Activated CD8-positive, alpha-beta memory T cell treated with anti-CD3 and anti-CD28 coated beads, Interleukin-2, amount 10 ng/mL, durations not matched to agents 7 days and 5 days (primary cell): ENCODE measurements around the gene TRIM39. TPM values are rescaled to one million over a fixed set of nuclear protein-coding genes. Genes with fewer than 3 reads are reported as not detected.

ENCODE experiments used
- ATAC-seq: fragments of 150-1000 bp; cut with Tn5 transposase; one replicate; pipeline ENCODE4 v1.10.0; 2021; ENCODE audit warnings: moderate library complexity
- CTCF ChIA-PET: fragments of 350-600 bp; sonication (Branson Sonifier 250); formaldehyde crosslinking; loops from one replicate; lab custom pipeline; 2021; ENCODE audit warnings: antibody characterized with exemption; lab: Charles Lee
- DNase-seq: peaks from one replicate; pipeline ENCODE4 v3.0.0-alpha.2; 2020
- H3K27ac Mint-ChIP-seq: one replicate; pipeline ENCODE4 v1.8.0; 2021; ENCODE audit warnings: mild to moderate bottlenecking, mixed read lengths
- H3K27me3 Mint-ChIP-seq: one replicate; pipeline ENCODE4 v1.8.0; 2021; ENCODE audit warnings: mixed read lengths
- H3K36me3 Mint-ChIP-seq: one replicate; pipeline ENCODE4 v1.8.0; 2021; ENCODE audit warnings: mild to moderate bottlenecking, mixed read lengths
- H3K4me1 Mint-ChIP-seq: one replicate; pipeline ENCODE4 v1.8.0; 2021; ENCODE audit warnings: mixed read lengths
- H3K4me3 Mint-ChIP-seq: one replicate; pipeline ENCODE4 v1.8.0; 2021; ENCODE audit warnings: mild to moderate bottlenecking, moderate library complexity, mixed read lengths
- H3K9me3 Mint-ChIP-seq: one replicate; pipeline ENCODE4 v1.8.0; 2022; ENCODE audit warnings: low read depth, mixed read lengths
- total RNA-seq, 2 experiments: library from RNA; stranded (reverse); gene quantifications; one replicate each; pipeline ENCODE4 v1.2.3, GENCODE V29; 2021

Gene TRIM39
- total RNA-seq, 2 experiments from 2014 or later = 13.6 to 16.4 TPM

DNA sequence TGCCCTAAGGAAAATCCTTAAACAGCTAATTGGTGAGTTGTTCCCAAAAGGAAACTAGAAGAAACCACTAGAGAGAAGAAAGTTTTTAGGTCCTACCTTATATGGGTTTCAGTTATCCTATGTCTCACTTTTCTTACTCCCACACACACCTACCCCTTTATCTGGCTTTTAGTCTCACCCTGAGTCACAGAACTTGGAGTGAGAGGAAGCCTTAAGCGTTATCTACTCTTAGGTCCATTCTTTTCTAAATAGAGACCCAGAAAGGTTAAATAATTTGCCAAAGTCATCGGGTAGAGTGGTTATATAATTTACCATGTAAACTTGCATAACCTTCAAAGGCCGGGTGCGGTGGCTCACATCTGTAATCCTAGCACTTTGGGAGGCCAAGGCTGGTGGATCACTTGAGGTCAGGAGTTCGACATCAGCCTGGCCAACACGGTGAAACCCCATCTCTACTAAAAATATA, 13.9 kb downstream of the TRIM39 start:
- Mint-ChIP-seq H3K4me1 (peaks cover 4% of the 10 kb centered on the region), H3K36me3 (peaks cover 22% of the 10 kb centered on the region), H3K9me3 (no peaks in the 10 kb centered on the region), H3K27ac (no peak overlapping the region), H3K4me3 (no peak overlapping the region), H3K27me3 (no peaks in the 10 kb centered on the region)
- DNase-seq (no peak), ATAC-seq (no peak)
- CTCF ChIA-PET = no interaction called here

DNA sequence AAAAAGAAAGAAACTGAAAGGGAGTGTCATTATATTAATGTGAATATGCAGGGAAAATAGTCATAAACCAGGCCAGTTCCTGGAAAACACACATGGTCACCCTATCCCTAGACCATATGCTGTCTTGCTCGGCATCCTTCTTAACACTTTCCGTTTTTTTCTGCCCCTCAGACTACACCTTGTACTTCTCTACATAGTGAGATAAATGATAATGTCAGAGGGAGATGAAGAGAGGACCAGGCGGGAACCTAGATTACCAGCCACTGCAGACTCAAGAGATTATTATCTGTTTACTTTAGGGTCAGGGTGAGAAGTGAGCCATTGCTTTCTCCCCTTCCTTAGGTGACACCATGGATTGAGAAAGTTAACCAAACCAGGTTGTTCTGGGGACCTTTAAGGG, 14.5 kb downstream of the TRIM39 start:
- Mint-ChIP-seq H3K4me1 (peaks cover 10% of the 10 kb centered on the region), H3K27me3 (no peaks in the 10 kb centered on the region), H3K27ac (no peak overlapping the region), H3K4me3 (no peak overlapping the region), H3K36me3 (peaks cover 23% of the 10 kb centered on the region), H3K9me3 (no peaks in the 10 kb centered on the region)
- ATAC-seq (no peak), DNase-seq (no peak)
- CTCF ChIA-PET = no interaction called here

DNA sequence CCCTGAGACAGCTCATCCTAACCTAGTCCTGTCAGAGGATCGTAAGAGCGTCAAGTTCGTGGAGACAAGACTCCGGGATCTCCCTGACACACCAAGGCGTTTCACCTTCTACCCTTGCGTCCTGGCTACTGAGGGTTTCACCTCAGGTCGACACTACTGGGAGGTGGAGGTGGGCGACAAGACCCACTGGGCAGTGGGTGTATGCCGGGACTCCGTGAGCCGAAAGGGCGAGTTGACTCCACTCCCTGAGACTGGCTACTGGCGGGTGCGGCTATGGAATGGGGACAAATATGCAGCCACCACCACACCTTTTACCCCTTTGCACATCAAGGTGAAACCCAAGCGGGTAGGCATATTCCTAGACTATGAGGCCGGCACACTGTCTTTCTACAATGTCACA, 15.0 kb downstream of the TRIM39 start:
- CTCF ChIA-PET = interaction anchor here (0.5 kb wide), 1 partner anchor 231 kb away, joined by 3 read pairs; no protein-coding TSS in a partner anchor
- Mint-ChIP-seq H3K4me3 (no peak overlapping the region), H3K27ac (no peak overlapping the region), H3K27me3 (no peaks in the 10 kb centered on the region), H3K9me3 (no peaks in the 10 kb centered on the region), H3K36me3 (peaks cover 21% of the 10 kb centered on the region), H3K4me1 (peaks cover 12% of the 10 kb centered on the region)
- DNase-seq = no peak
- ATAC-seq = no peak

DNA sequence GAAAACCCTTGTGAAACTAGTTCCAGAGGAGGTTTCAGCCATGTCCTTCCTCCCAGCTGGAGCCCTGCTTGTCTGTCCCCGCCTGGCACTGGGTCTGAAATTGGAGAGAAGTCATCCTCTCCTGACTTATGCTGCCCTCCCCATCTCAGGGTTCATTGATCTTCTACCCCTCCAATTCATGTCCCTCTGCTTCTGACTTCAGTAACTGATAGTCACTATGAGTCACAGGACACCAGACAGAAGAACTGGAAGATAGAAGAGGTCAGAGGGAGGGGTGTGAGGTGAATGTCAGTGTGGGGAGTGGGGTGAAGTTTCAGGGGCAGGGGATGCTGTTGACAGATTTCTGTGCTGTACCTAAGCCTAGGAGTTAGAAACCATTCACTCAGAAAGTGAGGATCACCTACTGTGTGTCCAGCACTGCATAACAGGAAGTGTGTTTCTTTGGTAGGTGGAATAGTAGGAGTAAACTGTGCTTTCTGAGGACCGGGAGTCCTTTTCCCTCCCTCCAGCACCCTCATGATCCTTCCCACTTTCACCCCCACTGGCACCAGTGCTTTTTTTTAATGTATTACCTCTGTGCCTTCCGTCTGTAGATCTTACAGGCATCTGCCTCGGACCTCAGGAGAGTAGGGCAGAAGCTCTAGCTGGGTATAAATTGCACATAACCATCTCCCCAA, 17.6 kb downstream of the TRIM39 start:
- no peak for ATAC-seq
- DNase-seq = no peak
- peak overlapping the region; percentile 79 for H3K27ac Mint-ChIP-seq
- peak overlapping the region; percentile 80 for H3K4me3 Mint-ChIP-seq
- H3K27me3 Mint-ChIP-seq = peaks cover 6% of the 10 kb centered on the region
- H3K36me3 Mint-ChIP-seq = peaks cover 23% of the 10 kb centered on the region
- H3K4me1 Mint-ChIP-seq = peaks cover 16% of the 10 kb centered on the region
- no peaks in the 10 kb centered on the region for H3K9me3 Mint-ChIP-seq
- CTCF ChIA-PET = interaction anchor here (1.3 to 1.7 kb wide), 2 partner anchors 18 to 213 kb away, joined by 3 to 8 read pairs; no protein-coding TSS in a partner anchor

DNA sequence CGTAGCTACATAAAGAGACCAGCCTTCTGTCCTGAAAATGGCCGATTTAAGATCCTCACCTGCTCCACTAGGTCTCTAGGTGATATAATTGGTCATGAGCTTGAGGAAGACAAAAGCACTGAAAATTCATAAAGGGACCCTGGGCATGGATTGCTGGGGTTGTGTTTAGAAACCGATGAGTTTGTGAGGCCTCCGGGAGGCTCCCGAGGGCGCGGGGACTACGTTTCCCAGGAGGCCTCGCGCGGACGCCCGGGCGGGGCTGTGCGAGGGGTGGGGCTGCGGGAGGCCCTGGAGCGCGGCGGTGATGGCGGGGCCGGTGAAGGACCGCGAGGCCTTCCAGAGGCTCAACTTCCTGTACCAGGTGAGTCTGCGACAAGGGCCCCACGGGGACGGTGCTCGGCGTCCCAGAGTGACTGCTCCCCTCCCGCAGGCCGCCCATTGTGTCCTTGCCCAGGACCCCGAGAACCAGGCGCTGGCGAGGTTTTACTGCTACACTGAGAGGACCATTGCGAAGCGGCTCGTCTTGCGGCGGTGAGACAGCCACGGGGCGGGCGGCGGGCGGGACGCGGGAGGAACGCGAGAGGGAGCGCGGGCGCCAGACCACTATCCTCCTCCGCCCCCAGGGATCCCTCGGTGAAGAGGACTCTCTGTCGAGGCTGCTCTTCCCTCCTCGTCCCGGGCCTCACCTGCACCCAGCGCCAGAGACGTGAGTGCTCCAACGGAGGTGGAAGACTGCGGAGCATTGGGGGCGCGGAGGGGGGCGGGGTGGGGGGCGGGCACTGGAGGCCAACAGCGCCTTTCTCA, 18.3 kb downstream of the TRIM39 start, which contains the start of gene RPP21:
Gene RPP21 (plus strand): TSS at position 289 of the 804 bp plus-strand sequence. CDS start 16 bp downstream, at position 305.
- CTCF ChIA-PET = interaction anchor here (1.3 to 1.7 kb wide), 2 partner anchors 19 to 214 kb away, joined by 3 to 8 read pairs; no protein-coding TSS in a partner anchor
- peak within 1 kb of the TSS; percentile 80 for H3K4me3 Mint-ChIP-seq
- no peaks in the 10 kb centered on the region for H3K9me3 Mint-ChIP-seq
- ATAC-seq (peak; percentile 99), DNase-seq (peak; percentile 92)
- peaks cover 22% of the 10 kb centered on the region for H3K36me3 Mint-ChIP-seq
- peak within 1 kb of the TSS; percentile 79 for H3K27ac Mint-ChIP-seq
- peaks cover 13% of the 10 kb centered on the region for H3K27me3 Mint-ChIP-seq
- peaks cover 21% of the 10 kb centered on the region for H3K4me1 Mint-ChIP-seq

DNA sequence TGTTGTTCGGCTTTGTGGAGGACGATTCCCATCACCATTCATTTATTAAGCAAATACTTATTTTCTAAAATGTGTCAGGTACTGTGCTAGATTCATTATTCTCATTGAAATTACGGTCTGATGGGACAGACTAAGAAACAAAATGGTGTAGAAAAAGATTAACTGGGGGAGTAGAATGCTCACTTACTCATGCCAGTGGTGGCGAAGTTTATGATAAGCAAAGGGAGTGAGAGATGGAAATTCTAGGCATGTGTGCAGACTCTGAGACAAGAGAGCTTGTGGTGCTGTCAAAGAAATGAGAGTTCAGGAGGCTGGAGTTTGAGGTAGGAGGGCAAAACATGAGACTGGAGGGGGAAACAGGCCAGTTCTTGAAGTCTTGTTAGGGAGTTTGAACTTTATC, 19.1 kb downstream of the TRIM39 start:
- CTCF ChIA-PET = interaction anchor here (1.1 kb wide), 1 partner anchor 107 kb away, joined by 3 read pairs; no protein-coding TSS in a partner anchor
- DNase-seq (no peak), ATAC-seq (no peak)
- peaks cover 27% of the 10 kb centered on the region for H3K4me1 Mint-ChIP-seq
- H3K27me3 Mint-ChIP-seq = peaks cover 20% of the 10 kb centered on the region
- peak overlapping the region; percentile 80 for H3K4me3 Mint-ChIP-seq
- peaks cover 21% of the 10 kb centered on the region for H3K36me3 Mint-ChIP-seq
- H3K27ac Mint-ChIP-seq = peak overlapping the region; percentile 41
- H3K9me3 Mint-ChIP-seq = no peaks in the 10 kb centered on the region

DNA sequence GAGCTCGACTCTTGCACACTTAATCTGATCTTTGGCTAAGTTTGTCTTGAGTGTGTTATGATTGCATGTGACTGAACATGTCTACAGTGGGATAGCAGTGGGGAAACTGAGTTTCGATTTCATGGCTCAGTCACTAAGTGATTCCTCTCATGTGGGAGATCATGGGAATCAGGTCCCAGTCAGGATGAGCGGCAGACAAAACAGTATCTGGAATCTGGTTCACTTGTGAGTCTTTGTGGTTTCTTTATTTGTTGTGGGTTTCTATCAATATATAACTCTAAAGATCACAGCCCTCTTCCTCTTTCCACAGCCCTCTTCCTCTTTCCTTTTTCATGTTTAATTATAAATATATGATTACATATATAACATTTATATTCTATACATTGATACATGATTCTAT, 22.2 kb downstream of the TRIM39 start:
- peaks cover 12% of the 10 kb centered on the region for H3K36me3 Mint-ChIP-seq
- no peak overlapping the region for H3K4me3 Mint-ChIP-seq
- CTCF ChIA-PET = no interaction called here
- H3K27me3 Mint-ChIP-seq = peaks cover 47% of the 10 kb centered on the region
- DNase-seq (no peak), ATAC-seq (no peak)
- peaks cover 29% of the 10 kb centered on the region for H3K4me1 Mint-ChIP-seq
- no peaks in the 10 kb centered on the region for H3K9me3 Mint-ChIP-seq
- H3K27ac Mint-ChIP-seq = no peak overlapping the region

DNA sequence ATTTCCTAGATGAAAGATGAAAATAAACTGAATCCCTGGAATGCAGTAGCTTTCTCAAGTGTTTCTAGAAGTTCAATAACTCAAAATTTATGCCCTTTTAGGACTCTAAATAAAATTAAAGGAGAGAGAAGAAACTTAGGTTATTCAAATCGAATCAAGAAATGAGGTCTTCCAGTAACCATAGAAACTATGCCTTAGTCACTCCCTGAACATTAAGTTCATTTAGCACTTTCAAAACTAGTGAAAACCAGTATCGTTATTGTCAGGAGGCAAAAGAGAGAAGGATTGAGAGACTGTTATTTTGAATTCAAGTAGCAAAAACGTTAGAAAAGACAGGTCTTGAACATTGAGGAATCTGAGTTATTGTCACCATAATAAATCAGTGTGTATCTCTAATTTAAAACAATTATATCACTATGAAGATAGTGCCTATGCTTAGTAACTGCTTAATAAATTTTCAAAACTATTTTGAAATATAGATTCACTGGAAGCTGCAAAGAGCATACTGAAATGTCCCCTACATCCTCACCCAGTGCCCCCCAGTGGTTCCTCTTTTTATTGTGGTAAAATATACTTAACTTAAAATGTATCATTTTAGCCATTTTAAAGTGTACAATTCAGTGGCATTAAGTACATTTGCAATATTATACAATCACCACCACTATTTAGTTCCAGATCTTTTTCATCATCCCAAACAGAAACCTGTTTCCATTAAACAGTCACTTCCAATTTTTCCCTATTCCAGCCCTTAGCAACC, 22.9 kb downstream of the TRIM39 start:
- H3K27ac Mint-ChIP-seq = no peak overlapping the region
- peaks cover 29% of the 10 kb centered on the region for H3K4me1 Mint-ChIP-seq
- no peak overlapping the region for H3K4me3 Mint-ChIP-seq
- H3K9me3 Mint-ChIP-seq = no peaks in the 10 kb centered on the region
- H3K36me3 Mint-ChIP-seq = peaks cover 12% of the 10 kb centered on the region
- H3K27me3 Mint-ChIP-seq = peaks cover 52% of the 10 kb centered on the region
- CTCF ChIA-PET = interaction anchor here (1.3 kb wide), 1 partner anchor 130 kb away, joined by 7 read pairs; no protein-coding TSS in a partner anchor
- ATAC-seq (no peak), DNase-seq (no peak)

DNA sequence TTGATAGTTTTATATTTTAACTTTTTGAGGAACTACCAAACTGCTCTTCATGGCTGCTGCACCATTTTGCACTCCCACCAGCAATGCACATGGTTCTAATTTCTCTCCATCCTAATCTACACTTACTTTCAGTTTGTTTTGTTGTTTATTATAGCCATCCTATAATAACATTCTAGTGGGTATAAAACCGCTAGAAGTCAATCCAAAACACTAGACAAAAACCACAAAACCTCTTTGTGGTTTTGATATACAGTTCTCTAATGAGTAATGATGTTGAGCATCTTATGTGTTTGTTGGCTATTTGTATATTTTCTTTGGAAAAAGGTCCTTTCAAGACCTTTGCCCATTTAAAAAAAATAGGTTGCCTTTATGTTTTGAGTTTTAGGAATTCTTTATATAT, 23.8 kb downstream of the TRIM39 start:
- ATAC-seq = peak; percentile 38
- CTCF ChIA-PET = interaction anchor here (1.3 kb wide), 1 partner anchor 131 kb away, joined by 7 read pairs; no protein-coding TSS in a partner anchor
- no peak for DNase-seq
- H3K27me3 Mint-ChIP-seq = peaks cover 61% of the 10 kb centered on the region
- no peaks in the 10 kb centered on the region for H3K9me3 Mint-ChIP-seq
- peaks cover 26% of the 10 kb centered on the region for H3K4me1 Mint-ChIP-seq
- H3K4me3 Mint-ChIP-seq = no peak overlapping the region
- peaks cover 12% of the 10 kb centered on the region for H3K36me3 Mint-ChIP-seq
- no peak overlapping the region for H3K27ac Mint-ChIP-seq

DNA sequence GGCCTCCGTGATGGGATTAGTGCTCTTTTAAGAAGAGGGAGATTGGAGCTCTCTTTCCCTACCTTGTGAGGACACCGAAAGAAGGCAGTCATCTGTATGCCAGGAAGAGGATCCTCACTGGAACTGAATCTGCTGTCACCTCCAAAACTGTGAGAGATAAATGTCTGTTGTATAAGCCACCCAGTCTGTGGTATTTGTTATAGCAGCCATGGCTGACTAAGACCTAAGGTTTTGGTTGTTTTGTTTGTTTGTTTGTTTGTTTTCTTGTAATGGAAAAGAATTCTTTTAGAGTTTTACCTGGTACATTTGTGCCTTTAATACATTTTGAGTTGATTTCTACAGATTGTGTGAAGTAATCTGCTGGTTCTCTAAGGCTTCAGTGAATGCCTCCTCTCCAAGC, 25.8 kb downstream of the TRIM39 start:
- no peaks in the 10 kb centered on the region for H3K9me3 Mint-ChIP-seq
- peaks cover 18% of the 10 kb centered on the region for H3K4me1 Mint-ChIP-seq
- H3K4me3 Mint-ChIP-seq = no peak overlapping the region
- H3K36me3 Mint-ChIP-seq = peaks cover under 1% of the 10 kb centered on the region
- H3K27ac Mint-ChIP-seq = no peak overlapping the region
- peaks cover 75% of the 10 kb centered on the region for H3K27me3 Mint-ChIP-seq
- ATAC-seq = no peak
- CTCF ChIA-PET = interaction anchor here (1.6 kb wide), 1 partner anchor 40 kb away, joined by 3 read pairs; no protein-coding TSS in a partner anchor
- no peak for DNase-seq

DNA sequence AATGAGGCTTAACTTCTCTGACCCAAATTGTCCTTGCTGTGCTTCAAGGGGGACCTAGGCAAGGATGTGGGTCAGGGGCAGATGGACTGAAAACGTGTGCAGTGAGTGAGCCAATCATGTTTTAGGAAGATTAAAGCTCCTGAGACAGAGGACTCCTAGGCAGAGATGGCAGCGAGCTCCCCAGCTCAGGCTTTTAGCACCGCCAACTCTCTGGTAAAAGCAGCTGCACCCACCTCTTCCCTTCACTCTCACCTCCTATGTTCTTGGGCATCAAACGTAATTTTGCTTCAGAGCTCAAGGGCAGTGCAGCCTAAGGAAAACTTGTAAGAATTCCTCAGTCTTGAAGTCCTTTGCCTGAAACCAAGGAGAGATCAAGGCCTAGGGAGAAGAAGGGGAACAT, 28.6 kb downstream of the TRIM39 start:
- peaks cover 11% of the 10 kb centered on the region for H3K4me1 Mint-ChIP-seq
- DNase-seq (no peak), ATAC-seq (no peak)
- CTCF ChIA-PET = interaction anchor here (1.1 to 1.6 kb wide), 2 partner anchors 42 to 56 kb away, joined by 3 to 4 read pairs; no protein-coding TSS in a partner anchor
- no peak overlapping the region for H3K27ac Mint-ChIP-seq
- H3K9me3 Mint-ChIP-seq = no peaks in the 10 kb centered on the region
- no peak overlapping the region for H3K4me3 Mint-ChIP-seq
- peaks cover 85% of the 10 kb centered on the region for H3K27me3 Mint-ChIP-seq
- no peaks in the 10 kb centered on the region for H3K36me3 Mint-ChIP-seq

DNA sequence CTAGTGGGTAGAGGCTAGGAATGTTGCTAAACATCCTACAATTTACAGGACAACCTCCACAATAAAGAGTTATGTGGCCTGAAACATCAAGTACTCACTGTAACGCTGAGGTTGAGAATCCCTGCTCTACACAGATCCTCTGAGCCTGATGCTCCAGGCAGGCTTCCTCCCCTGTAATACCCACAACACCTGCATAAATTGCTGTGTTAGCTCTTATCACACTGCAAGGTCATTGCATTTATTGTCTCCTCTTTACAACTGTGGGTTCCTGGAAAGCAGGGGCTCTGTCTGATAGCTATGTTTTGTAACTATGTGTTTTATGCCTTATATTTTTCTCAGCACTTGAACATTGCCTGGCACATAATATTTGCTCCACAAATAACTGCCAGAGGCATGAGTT, 29.8 kb downstream of the TRIM39 start:
- Mint-ChIP-seq H3K9me3 (no peaks in the 10 kb centered on the region), H3K27me3 (peaks cover 88% of the 10 kb centered on the region), H3K4me1 (peaks cover 5% of the 10 kb centered on the region), H3K36me3 (no peaks in the 10 kb centered on the region), H3K27ac (no peak overlapping the region), H3K4me3 (no peak overlapping the region)
- no peak for ATAC-seq
- CTCF ChIA-PET = interaction anchor here (0.6 kb wide), 1 partner anchor 41 kb away, joined by 3 read pairs; no protein-coding TSS in a partner anchor
- DNase-seq = no peak
